EH (cell line): ENCODE data around the gene MKI67.

ENCODE experiments used
- DNase-seq: peaks from one replicate; pipeline ENCODE4 v3.0.0-alpha.2; 2015; ENCODE audit warnings: low read depth

Gene MKI67

GRCh38 chr10:128081720-128082119 lies 44.5 kb downstream of the MKI67 start:
- no peak for DNase-seq

- no peak for DNase-seq
Observed at GRCh38 chr10:128081222-128081621, 45.0 kb downstream of the MKI67 start.

- DNase-seq, result no peak
Observed at GRCh38 chr10:128080641-128081040, 45.6 kb downstream of the MKI67 start.

- DNase-seq, result no peak
Observed at GRCh38 chr10:128080231-128080630, 46.0 kb downstream of the MKI67 start.

GRCh38 chr10:128078136-128078969 lies 47.9 kb downstream of the MKI67 start:
- peak; percentile 51 for DNase-seq

- no peak for DNase-seq
Observed at GRCh38 chr10:128077155-128077875, 48.9 kb downstream of the MKI67 start.

GRCh38 chr10:128074589-128074988 lies 51.6 kb downstream of the MKI67 start:
- no peak for DNase-seq

- no peak for DNase-seq
Observed at GRCh38 chr10:128073890-128074289, 52.3 kb downstream of the MKI67 start.

GRCh38 chr10:128072941-128073645 lies 53.1 kb downstream of the MKI67 start:
- DNase-seq, result no peak

- DNase-seq, result no peak
Observed at GRCh38 chr10:128072046-128072445, 54.2 kb downstream of the MKI67 start.

- no peak for DNase-seq
Observed at GRCh38 chr10:128071417-128071782, 54.8 kb downstream of the MKI67 start.

- no peak for DNase-seq
Observed at GRCh38 chr10:128070721-128071416, 55.4 kb downstream of the MKI67 start.

- DNase-seq, result no peak
Observed at GRCh38 chr10:128070161-128070560, 56.1 kb downstream of the MKI67 start.

GRCh38 chr10:128069351-128070051 lies 56.7 kb downstream of the MKI67 start:
- DNase-seq, result peak; percentile 74

GRCh38 chr10:128068398-128069285 lies 57.6 kb downstream of the MKI67 start:
- DNase-seq, result no peak

GRCh38 chr10:128067691-128068397 lies 58.4 kb downstream of the MKI67 start:
- no peak for DNase-seq

- DNase-seq, result no peak
Observed at GRCh38 chr10:128066870-128067382, 59.3 kb downstream of the MKI67 start.

GRCh38 chr10:128065881-128066534 lies 60.2 kb downstream of the MKI67 start:
- DNase-seq, result no peak

GRCh38 chr10:128064970-128065580 lies 61.1 kb downstream of the MKI67 start:
- DNase-seq, result no peak
